OCI-LY3 (cell line): ENCODE data around the gene FBXL19.
A peak's percentile ranks its signal among the peaks of the same experiment; 100 is the strongest.

ENCODE experiments used
- H2AFZ ChIP-seq: fragments of 200-600, 300-600 bp; shearing (Covaris generic); 2 replicates; pipeline ENCODE4 v1.6.0; 2014; ENCODE audit warnings: antibody characterized with exemption, low read depth, low read length
- H3K27ac ChIP-seq: fragments of 200-600, 300-600 bp; sonication (generic); 2 replicates; pipeline ENCODE4 v1.5.1; 2014; ENCODE audit warnings: mild to moderate bottlenecking, low read length, moderate library complexity, mixed read lengths
- H3K27me3 ChIP-seq: fragments of 200-600, 300-600 bp; sonication (generic); 2 replicates; pipeline ENCODE4 v1.6.1; 2014; ENCODE audit warnings: low read depth, low read length, mixed read lengths
- H3K36me3 ChIP-seq: fragments of 200-600, 300-600 bp; sonication (generic); replicated peaks from 2 replicates; pipeline ENCODE3; 2014; ENCODE audit warnings: low read depth, low read length, mixed read lengths
- H3K4me1 ChIP-seq: fragments of 300-600, 200-600 bp; sonication (generic); 2 replicates; pipeline ENCODE4 v1.6.1; 2014; ENCODE audit warnings: low read length, mixed read lengths
- H3K4me2 ChIP-seq: fragments of 200-600, 300-600 bp; sonication (generic); 2 replicates; pipeline ENCODE4 v1.6.1; 2014; ENCODE audit warnings: low read length, mixed read lengths
- H3K4me3 ChIP-seq: fragments of 300-600, 200-600 bp; sonication (generic); 2 replicates; pipeline ENCODE4 v1.5.1; 2014; ENCODE audit warnings: antibody characterized with exemption, mild to moderate bottlenecking, low read length, moderate library complexity
- H3K79me2 ChIP-seq: fragments of 300-600, 200-600 bp; shearing (Covaris generic); 2 replicates; pipeline ENCODE4 v1.6.1; 2014; ENCODE audit warnings: mild to moderate bottlenecking, low read length, mixed read lengths
- H3K9ac ChIP-seq: fragments of 300-600, 200-600 bp; shearing (Covaris generic); 2 replicates; pipeline ENCODE4 v1.6.0; 2014; ENCODE audit warnings: mild to moderate bottlenecking, low read length, moderate library complexity
- H3K9me3 ChIP-seq: fragments of 200-600, 300-600 bp; shearing (Covaris generic); 2 replicates; pipeline ENCODE4 v1.6.1; 2014; ENCODE audit warnings: low read length, mixed read lengths; ENCODE audit not compliant: insufficient read depth
- H4K20me1 ChIP-seq: fragments of 200-600, 300-600 bp; sonication (generic); 2 replicates; pipeline ENCODE4 v1.6.1; 2016; ENCODE audit warnings: low read length, mixed read lengths; ENCODE audit not compliant: insufficient read depth
- EZH2phosphoT487 ChIP-seq: fragments of 200-600 bp; shearing (Covaris generic); IDR thresholded peaks from 2 replicates; pipeline ENCODE4 v1.6.1; 2018; ENCODE audit warnings: antibody characterized with exemption, mixed run types, low read depth
- TF ChIP-seq, protein P1 (sequence below): fragments of 200-600, 300-600 bp; sonication (generic); IDR thresholded peaks from 2 replicates; pipeline ENCODE4 v1.5.1; 2014; ENCODE audit warnings: antibody characterized with exemption, low read length, low read depth

FBXL19 gene

DNA sequence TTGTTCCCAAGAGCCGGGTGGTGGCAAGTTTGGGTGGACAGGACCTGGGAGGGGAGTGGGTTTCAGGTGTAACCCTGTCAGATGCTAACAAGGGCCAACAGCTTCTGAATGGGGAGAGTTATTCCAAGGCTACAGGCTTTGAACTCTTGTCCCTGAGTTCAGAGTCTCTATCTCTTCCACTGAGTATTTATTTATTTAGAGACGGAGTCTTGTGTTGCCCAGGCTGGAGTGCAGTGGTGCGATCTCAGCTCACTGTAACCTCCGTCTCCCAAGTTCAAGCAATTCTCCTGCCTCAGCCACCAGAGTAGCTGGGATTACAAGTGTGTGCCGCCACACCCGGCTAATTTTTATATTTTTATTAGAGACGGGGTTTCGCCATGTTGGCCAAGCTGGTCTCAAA is 31.6 kb downstream of the FBXL19 start:
- Histone ChIP-seq H3K9ac (no peak overlapping the region), H3K4me3 (no peak overlapping the region), H3K9me3 (no peaks in the 10 kb centered on the region), H3K79me2 (peaks cover 37% of the 10 kb centered on the region), H3K36me3 (peaks cover 13% of the 10 kb centered on the region), H4K20me1 (peaks cover 14% of the 10 kb centered on the region), H2AFZ (no peak overlapping the region), H3K27me3 (no peaks in the 10 kb centered on the region), H3K4me1 (peaks cover 24% of the 10 kb centered on the region), H3K4me2 (no peak overlapping the region), H3K27ac (no peak overlapping the region)
- TF ChIP-seq, protein P1, sequence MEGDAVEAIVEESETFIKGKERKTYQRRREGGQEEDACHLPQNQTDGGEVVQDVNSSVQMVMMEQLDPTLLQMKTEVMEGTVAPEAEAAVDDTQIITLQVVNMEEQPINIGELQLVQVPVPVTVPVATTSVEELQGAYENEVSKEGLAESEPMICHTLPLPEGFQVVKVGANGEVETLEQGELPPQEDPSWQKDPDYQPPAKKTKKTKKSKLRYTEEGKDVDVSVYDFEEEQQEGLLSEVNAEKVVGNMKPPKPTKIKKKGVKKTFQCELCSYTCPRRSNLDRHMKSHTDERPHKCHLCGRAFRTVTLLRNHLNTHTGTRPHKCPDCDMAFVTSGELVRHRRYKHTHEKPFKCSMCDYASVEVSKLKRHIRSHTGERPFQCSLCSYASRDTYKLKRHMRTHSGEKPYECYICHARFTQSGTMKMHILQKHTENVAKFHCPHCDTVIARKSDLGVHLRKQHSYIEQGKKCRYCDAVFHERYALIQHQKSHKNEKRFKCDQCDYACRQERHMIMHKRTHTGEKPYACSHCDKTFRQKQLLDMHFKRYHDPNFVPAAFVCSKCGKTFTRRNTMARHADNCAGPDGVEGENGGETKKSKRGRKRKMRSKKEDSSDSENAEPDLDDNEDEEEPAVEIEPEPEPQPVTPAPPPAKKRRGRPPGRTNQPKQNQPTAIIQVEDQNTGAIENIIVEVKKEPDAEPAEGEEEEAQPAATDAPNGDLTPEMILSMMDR: no peak
- TF ChIP-seq EZH2phosphoT487: no peak

DNA sequence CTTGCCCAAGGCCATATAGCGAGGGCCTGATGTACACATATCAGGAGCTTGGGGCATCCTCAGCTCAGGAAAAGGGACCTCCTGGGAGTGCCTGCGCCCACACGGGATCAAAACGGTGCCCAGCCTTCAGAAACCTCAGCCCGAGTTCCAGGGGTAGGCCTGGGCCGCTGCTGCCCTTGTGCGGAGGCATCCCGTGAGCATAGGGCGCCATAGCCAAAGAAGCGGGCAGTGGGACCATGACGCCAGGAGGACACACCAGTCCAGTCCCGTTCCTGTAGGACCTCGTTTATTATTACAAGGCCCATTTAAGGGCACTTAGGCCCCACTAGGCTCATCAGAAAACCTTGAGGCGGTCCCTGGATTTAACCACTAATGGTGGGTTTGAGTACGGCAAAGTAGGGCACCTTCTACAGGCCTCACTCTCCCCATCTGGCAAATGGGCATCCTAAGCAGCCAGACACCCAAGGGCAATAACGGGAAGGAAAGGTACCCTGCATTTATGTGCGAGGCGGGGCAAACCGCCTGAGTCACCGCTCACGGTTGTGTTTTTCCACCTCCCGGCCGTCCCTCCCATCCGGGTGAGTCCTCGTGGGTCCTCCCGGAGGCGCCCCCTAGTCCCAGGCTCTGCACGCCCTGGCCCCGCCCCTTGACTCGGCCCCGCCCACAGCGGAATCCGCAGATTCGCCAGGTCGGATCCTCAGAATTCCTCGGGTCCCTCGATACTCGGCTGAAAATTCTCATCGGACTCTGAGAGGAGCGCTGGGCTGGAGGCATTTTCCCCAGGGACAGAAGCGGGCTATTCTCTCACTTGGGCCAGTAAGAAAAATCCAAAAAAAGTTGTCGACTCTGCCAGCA is 33.5 kb downstream of the FBXL19 start:
- H3K4me3 ChIP-seq: peak overlapping the region; percentile 96
- H3K27ac ChIP-seq: peak overlapping the region; percentile 92
- peaks cover 24% of the 10 kb centered on the region for H3K36me3 ChIP-seq
- TF ChIP-seq, protein P1: peak; percentile 40
- TF ChIP-seq EZH2phosphoT487: no peak
- peak overlapping the region; percentile 100 for H3K9ac ChIP-seq
- H2AFZ ChIP-seq: peak overlapping the region; percentile 100
- H3K4me2 ChIP-seq: peak overlapping the region; percentile 88
- peaks cover 7% of the 10 kb centered on the region; the same call in 1 of the 2 replicates for H4K20me1 ChIP-seq
- peaks cover 28% of the 10 kb centered on the region for H3K79me2 ChIP-seq
- no peaks in the 10 kb centered on the region for H3K9me3 ChIP-seq
- peaks cover 16% of the 10 kb centered on the region for H3K4me1 ChIP-seq
- H3K27me3 ChIP-seq: no peaks in the 10 kb centered on the region

DNA sequence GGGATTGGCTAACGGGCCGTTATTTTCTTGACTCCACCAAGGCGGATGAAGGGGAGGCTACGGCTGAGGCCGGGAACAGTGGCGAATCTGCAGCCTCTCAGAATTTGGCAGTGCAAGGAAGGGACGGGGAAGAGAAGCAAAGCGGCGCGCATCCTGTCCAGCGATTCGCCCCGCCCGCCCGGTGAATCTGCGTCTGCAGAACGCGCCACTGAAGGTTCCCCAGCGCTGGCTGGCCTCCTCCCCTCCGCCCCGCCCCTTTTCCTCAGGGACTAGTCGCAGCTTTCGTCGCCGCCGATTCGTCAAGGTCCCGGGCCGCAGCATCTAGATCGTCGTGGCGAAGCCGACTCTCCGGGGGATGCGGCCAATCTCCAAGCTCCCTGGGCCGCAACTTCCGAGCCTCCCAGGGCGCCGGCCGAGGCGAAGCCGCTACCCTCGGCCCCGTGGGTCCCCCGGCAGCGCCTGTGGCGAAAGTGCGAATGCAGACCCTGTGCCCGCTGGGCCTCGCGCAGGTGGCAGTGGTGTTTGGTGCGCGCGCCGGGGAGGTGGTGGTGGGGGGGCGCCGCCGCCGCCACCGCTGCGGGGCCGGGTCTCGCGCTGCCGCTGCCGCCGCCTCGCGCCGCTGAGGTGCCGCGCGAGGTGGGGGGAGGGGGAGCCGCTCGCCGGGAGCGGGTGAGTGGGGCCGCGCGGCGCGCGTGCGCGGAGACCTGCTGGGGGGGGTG is 34.2 kb downstream of the FBXL19 start, which contains the start of gene SETD1A:
SETD1A (plus strand) TSS at position 299 of the 719 bp plus-strand sequence. CDS start 978 bp downstream, outside the sequence.
- no peak for TF ChIP-seq EZH2phosphoT487
- TF ChIP-seq, protein P1: no peak
- Histone ChIP-seq H3K9ac (peak within 1 kb of the TSS; percentile 100), H4K20me1 (peaks cover 7% of the 10 kb centered on the region; the same call in 1 of the 2 replicates), H3K79me2 (peaks cover 28% of the 10 kb centered on the region), H3K9me3 (no peaks in the 10 kb centered on the region), H3K27ac (peak within 1 kb of the TSS; percentile 92), H3K4me3 (peak within 1 kb of the TSS; percentile 96), H3K4me1 (peaks cover 16% of the 10 kb centered on the region), H3K4me2 (peak within 1 kb of the TSS; percentile 99), H2AFZ (peak within 1 kb of the TSS; percentile 100), H3K27me3 (no peaks in the 10 kb centered on the region), H3K36me3 (peaks cover 25% of the 10 kb centered on the region)
